Measurements from ENCODE around the gene TIA1. TPM values are rescaled to one million over a fixed set of nuclear protein-coding genes. Genes with fewer than 3 reads are reported as not detected.
"Not testable (repeated sequence)": the region's sequence is repeated elsewhere in the genome, so short reads cannot be mapped to it uniquely, and the experiment has no call there.

The TIA1 gene
- total and polyA plus RNA-seq, 12 donors: 18.8 to 107 (median 43.2) TPM

DNA sequence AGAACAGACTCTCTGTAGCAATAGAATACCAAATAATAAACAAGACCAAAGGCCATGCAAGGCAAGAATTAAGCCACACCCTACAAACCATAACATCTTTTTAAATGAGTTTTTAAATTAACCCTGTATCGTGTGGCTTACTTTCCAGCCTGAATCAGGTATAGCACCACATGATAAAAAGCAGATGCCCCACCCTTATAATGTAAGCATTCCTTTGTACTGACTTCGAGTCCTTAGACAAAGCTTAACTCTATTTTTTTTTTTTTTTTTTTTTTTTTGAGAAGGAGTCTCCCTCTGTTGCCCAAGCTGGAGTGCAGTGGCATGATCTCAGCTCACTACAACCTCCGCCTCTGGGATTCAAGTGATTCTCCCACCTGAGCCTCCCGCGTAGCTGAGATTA is 55.9 kb downstream of the TIA1 start:
- intact Hi-C loops (cut with DNase I): loop anchor here in 4 of 10 donors (5.0 to 10.0 kb wide), 3 partner anchors 52 to 112 kb away; partner anchors contain the start of genes TIA1 (in 3 of the 4) and FAM136A (in 1 of the 4)
- H3K36me3 ChIP-seq: no peaks in the 10 kb centered on the region
- no peak for TF ChIP-seq CTCF (IDR thresholded peaks at IDR 0.05)
- H3K4me1 ChIP-seq: peaks cover 0 to 15% (median 4%) of the 10 kb centered on the region in 9 donors
- WGBS, 2 donors: 88 to 93% methylated on average over 5 of the region's 5 CpGs
- no peak for ATAC-seq
- H3K9me3 ChIP-seq: no peaks in the 10 kb centered on the region
- no peak overlapping the region for H3K4me3 ChIP-seq
- no peak for DNase-seq
- no peak overlapping the region for H3K27ac ChIP-seq
- H3K27me3 ChIP-seq: peaks cover 0 to 6% (median 0%) of the 10 kb centered on the region in 7 donors

DNA sequence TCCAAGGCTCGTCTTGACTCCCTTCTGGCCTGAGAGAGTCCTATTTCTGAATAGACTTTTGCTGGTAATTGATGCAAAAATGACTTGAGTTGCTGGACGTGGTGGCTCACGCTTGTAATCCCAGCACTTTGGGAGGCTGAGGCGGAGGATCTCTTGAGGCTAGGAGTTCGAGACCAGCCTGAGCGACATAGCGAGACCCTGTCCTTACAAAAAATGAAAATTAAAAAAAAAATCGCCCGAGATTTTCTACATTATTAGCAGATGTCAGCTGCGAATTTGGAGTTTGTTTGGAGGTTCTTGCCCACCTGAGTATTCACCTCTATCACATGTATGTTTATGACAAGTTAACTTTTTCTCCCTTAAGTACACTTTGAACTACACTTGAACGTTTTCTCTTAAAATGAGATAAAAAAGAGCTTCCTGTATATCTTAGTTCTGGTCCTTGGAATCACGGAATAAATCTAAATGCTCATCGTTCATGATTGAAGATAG is 57.1 kb downstream of the TIA1 start:
- Histone ChIP-seq H3K36me3 (no peaks in the 10 kb centered on the region), H3K4me1 (peaks cover 0 to 15% (median 4%) of the 10 kb centered on the region in 9 donors), H3K9me3 (no peaks in the 10 kb centered on the region), H3K4me3 (peak overlapping the region in 9 of 10 donors; percentile 71 to 91 (median 75)), H3K27me3 (peaks cover 0 to 6% (median 0%) of the 10 kb centered on the region in 7 donors), H3K27ac (peak overlapping the region in 9 of 10 donors; percentile 89 to 95 (median 92))
- no peak for ATAC-seq
- intact Hi-C loops (cut with DNase I): loop anchor here in 5 of 10 donors (1.0 to 10.0 kb wide), 5 partner anchors 19 to 114 kb away; partner anchors contain the start of genes TIA1 (in 3 of the 5), FAM136A (in 1 of the 5) and SNRPG (in 1 of the 5)
- 71 to 73% methylated on average over 13 of the region's 13 CpGs for WGBS, 2 donors
- TF ChIP-seq CTCF (IDR thresholded peaks at IDR 0.05): no peak
- no peak for DNase-seq

GRCh38 chr2:70190418-70191243 is 57.8 kb downstream of the TIA1 start, which contains the start of gene C2orf42:
Gene C2orf42 (minus strand): TSS chr2:70191019. CDS start chr2:70181985, 9,034 bp downstream.
- intact Hi-C loops (cut with DNase I): loop anchor here in 5 of 10 donors (1.0 to 10.0 kb wide), 5 partner anchors 20 to 114 kb away; partner anchors contain the start of genes TIA1 (in 3 of the 5), FAM136A (in 1 of the 5) and SNRPG (in 1 of the 5)
- peak within 1 kb of the TSS; percentile 83 to 95 (median 92) for H3K27ac ChIP-seq
- TF ChIP-seq CTCF (IDR thresholded peaks at IDR 0.05): peak in 3 of 9 donors; percentile 17 to 32 (median 25)
- 0 to 1% methylated on average over 60 of the region's 60 CpGs for WGBS, 2 donors
- ATAC-seq (peak; percentile 97 to 99 (median 98)), DNase-seq (peak; percentile 93 to 97)
- peak within 1 kb of the TSS; percentile 71 to 91 (median 76) for H3K4me3 ChIP-seq
- peaks cover 0 to 15% (median 4%) of the 10 kb centered on the region in 9 donors for H3K4me1 ChIP-seq
- no peaks in the 10 kb centered on the region for H3K9me3 ChIP-seq
- H3K27me3 ChIP-seq: peaks cover 0 to 3% (median 0%) of the 10 kb centered on the region in 7 donors
- H3K36me3 ChIP-seq: no peaks in the 10 kb centered on the region

DNA sequence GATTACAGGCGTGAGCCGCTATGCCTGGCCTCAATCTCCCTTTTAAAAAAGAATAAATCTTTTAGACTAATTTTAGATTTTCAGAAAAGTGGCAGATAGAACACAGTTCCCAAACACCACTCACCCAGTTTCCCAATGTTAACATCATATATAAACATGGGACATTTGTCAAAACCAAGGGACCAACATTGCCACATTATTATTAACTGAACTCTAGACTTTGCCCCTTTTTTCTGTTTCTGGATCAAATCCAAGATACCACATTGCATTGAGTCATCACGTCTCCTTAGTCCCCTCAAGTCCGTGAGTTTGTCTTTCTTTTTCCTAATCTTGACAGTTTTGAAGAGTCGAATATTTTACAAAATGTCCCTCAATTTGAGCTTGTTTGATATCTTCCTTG is 60.0 kb downstream of the TIA1 start:
- intact Hi-C loops (cut with DNase I): no loop called here
- WGBS, 2 donors: 84 to 85% methylated on average over 5 of the region's 5 CpGs
- no peak overlapping the region for H3K4me3 ChIP-seq
- no peak overlapping the region for H3K27ac ChIP-seq
- H3K4me1 ChIP-seq: peaks cover 0 to 15% (median 4%) of the 10 kb centered on the region in 9 donors
- H3K9me3 ChIP-seq: no peaks in the 10 kb centered on the region
- H3K27me3 ChIP-seq: no peaks in the 10 kb centered on the region
- ATAC-seq (no peak), DNase-seq (no peak)
- no peaks in the 10 kb centered on the region for H3K36me3 ChIP-seq
- no peak for TF ChIP-seq CTCF (IDR thresholded peaks at IDR 0.05)

DNA sequence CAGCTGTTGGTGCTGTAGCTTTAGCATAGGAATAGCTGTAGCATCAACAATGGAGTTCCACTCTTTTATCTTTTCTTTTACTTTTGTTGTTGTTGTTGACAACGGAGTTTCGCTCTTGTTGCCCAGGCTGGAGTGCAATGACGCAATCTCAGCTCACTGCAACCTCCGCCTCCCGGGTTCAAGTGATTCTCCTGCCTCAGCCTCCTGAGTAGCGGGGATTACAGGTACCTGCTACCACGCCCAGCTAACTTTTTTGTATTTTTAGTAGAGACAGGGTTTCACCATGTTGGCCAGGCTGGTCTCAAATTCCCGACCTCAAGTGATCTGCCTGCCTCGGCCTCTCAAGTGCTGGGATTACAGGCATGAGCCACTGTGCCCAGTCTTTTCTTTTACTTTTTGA is 61.3 kb downstream of the TIA1 start:
- intact Hi-C loops (cut with DNase I): not testable (repeated sequence)

More for the DNA sequence above, 61.3 kb downstream of the TIA1 start:
- WGBS, 2 donors: 90 to 92% methylated on average over 9 of the region's 9 CpGs
- peaks cover 0 to 15% (median 4%) of the 10 kb centered on the region in 9 donors for H3K4me1 ChIP-seq
- ATAC-seq, DNase-seq, H3K9me3 ChIP-seq, H3K27me3 ChIP-seq, H3K4me3 ChIP-seq, H3K27ac ChIP-seq, H3K36me3 ChIP-seq: not testable (repeated sequence)

Data from heart right ventricle (tissue), 16 donors.